Naive thymus-derived CD4-positive, alpha-beta T cell (primary cell): ENCODE results near the gene TM4SF4. TPM values are rescaled to one million over a fixed set of nuclear protein-coding genes. Genes with fewer than 3 reads are reported as not detected.

ENCODE experiments used
- ATAC-seq: fragments of 150-1000 bp; cut with Tn5 transposase; 2 replicates; pipeline ENCODE4 v1.10.0; 2021; ENCODE audit warnings: mild to moderate bottlenecking, moderate library complexity
- CTCF ChIA-PET: fragments of 350-600 bp; sonication (Branson Sonifier 250); formaldehyde crosslinking; loops from one replicate; lab custom pipeline; 2021; ENCODE audit warnings: antibody characterized with exemption; lab: Charles Lee
- POLR2A ChIA-PET: fragments of 350-600 bp; sonication (Branson Sonifier 250); formaldehyde crosslinking; loops from one replicate; lab custom pipeline; 2021; ENCODE audit warnings: antibody characterized with exemption, inconsistent platforms; lab: Charles Lee
- DNase-seq, 9 donors: peaks; one replicate each; pipeline versions ENCODE4 v3.0.0 to v3.0.0-alpha.2; 2020 to 2022; ENCODE audit warnings: mixed read lengths in 1 of 9
- H3K27ac ChIP-seq: one replicate; pipeline ENCODE4 v1.7.0; 2013; ENCODE audit warnings: mild to moderate bottlenecking, low read depth, low read length, moderate library complexity
- H3K27me3 ChIP-seq, 2 donors: one replicate each; pipeline ENCODE4 v1.7.0; 2013; ENCODE audit warnings: low read length in 2 of 2, mild to moderate bottlenecking in 2 of 2, moderate library complexity in 2 of 2; ENCODE audit not compliant: control insufficient read depth in 2 of 2, insufficient read depth in 2 of 2
- H3K36me3 ChIP-seq, 3 experiments: 1 replicate in 2 of 3; 2 replicates in 1 of 3; pipeline ENCODE4 v1.7.0; 2013; ENCODE audit warnings: low read length in 3 of 3, mild to moderate bottlenecking in 3 of 3, moderate library complexity in 1 of 3; ENCODE audit not compliant: insufficient read depth in 3 of 3, control insufficient read depth in 2 of 3
- H3K4me1 ChIP-seq, 2 donors: one replicate each; pipeline ENCODE4 v1.7.0; 2013; ENCODE audit warnings: low read length in 2 of 2, mild to moderate bottlenecking in 2 of 2, moderate library complexity in 1 of 2; ENCODE audit not compliant: control insufficient read depth in 2 of 2, insufficient read depth in 2 of 2
- H3K4me3 ChIP-seq: 2 replicates; pipeline ENCODE4 v1.7.0; 2013; ENCODE audit warnings: mild to moderate bottlenecking, low read length
- H3K9me3 ChIP-seq, 3 experiments: 1 replicate in 2 of 3; 2 replicates in 1 of 3; pipeline ENCODE4 v1.7.0; 2013; ENCODE audit warnings: low read length in 3 of 3; ENCODE audit not compliant: control insufficient read depth in 2 of 3
- H3K27ac Mint-ChIP-seq, 9 donors: one replicate each; pipeline ENCODE4 v1.8.0; 2020 to 2022; ENCODE audit warnings: mixed read lengths in 9 of 9, mild to moderate bottlenecking in 8 of 9, moderate library complexity in 5 of 9, inconsistent platforms in 2 of 9
- H3K27me3 Mint-ChIP-seq, 5 donors: one replicate each; pipeline ENCODE4 v1.8.0; 2021 to 2022; ENCODE audit warnings: mixed read lengths in 5 of 5, mild to moderate bottlenecking in 1 of 5
- H3K36me3 Mint-ChIP-seq, 5 donors: one replicate each; pipeline ENCODE4 v1.8.0; 2020 to 2022; ENCODE audit warnings: mixed read lengths in 5 of 5, mild to moderate bottlenecking in 3 of 5, inconsistent platforms in 1 of 5
- H3K4me1 Mint-ChIP-seq, 7 donors: one replicate each; pipeline ENCODE4 v1.8.0; 2020 to 2022; ENCODE audit warnings: mixed read lengths in 7 of 7, mild to moderate bottlenecking in 3 of 7, inconsistent platforms in 1 of 7
- H3K4me3 Mint-ChIP-seq, 10 donors: one replicate each; pipeline ENCODE4 v1.8.0; 2020 to 2022; ENCODE audit warnings: mild to moderate bottlenecking in 10 of 10, mixed read lengths in 10 of 10, moderate library complexity in 6 of 10, inconsistent platforms in 2 of 10
- H3K9me3 Mint-ChIP-seq, 11 donors: one replicate each; pipeline ENCODE4 v1.8.0; 2020 to 2022; ENCODE audit warnings: mixed read lengths in 11 of 11, mild to moderate bottlenecking in 4 of 11, inconsistent platforms in 1 of 11, moderate library complexity in 1 of 11
- intact Hi-C, 2 donors: fragments of 100-400 bp; cut with micrococcal nuclease; formaldehyde crosslinking; loops; one replicate each; pipeline ENCODE4 v1.15.1; 2023
- polyA plus RNA-seq, 2 donors: library from polyadenylated mRNA; unstranded; fragments of 300-500 nt; fragmentation: Illumina TruSeq; gene quantifications; one replicate each; pipeline ENCODE4 v1.2.3, GENCODE V29; 2021
- total RNA-seq, 6 experiments: library from RNA in 5 of 6; stranded (reverse) in 5 of 6; gene quantifications; 1 replicate in 5 of 6; 2 replicates in 1 of 6; pipeline ENCODE4 v1.2.3 and lab custom pipeline; 2021 to 2026

Gene TM4SF4
- total and polyA plus RNA-seq, 7 experiments from 2014 or later: not detected

DNA sequence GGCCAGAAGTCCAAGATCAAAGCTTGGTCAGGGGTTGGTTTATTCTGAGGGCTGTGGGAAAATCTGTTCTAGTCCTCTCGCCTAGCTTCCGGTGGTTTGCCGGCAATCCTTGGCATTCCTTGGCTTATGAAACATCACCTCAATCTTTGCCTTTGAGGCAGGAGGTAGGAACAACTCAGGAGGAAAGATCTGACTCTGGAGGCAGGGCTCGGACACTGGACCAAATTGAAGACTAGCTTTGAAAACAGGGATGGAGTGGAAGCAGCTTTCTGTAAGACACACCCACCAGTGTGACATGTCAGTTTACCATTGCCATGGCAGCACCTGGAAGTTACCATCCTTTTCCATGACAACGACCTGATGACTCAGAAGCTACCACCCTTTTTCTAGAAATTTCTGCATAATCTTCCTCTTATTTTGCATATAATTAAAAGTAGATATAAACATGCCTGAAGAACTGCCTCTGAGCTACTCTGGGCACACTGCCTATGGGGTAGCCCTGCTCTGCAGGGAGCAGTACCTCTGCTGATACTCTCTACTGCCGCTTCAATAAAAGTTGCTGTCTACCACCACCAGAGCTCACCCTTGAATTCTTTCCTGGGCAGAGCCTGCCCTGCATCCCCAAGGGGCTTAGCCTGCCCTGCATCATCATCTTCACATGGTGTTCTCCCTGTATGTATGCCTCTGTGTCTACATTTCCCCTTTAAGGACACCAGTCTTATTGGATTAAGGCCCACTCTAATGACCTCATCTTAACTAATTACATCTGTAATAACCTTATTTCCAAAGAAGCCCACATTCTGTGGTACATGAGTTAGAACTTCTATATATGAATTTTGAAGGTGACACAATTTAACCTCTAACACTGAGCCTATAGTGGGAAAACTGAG lies 38.3 kb upstream of the TM4SF4 start:
- no peaks in the 10 kb centered on the region for H3K27me3 ChIP-seq
- Mint-ChIP-seq H3K27ac (no peak overlapping the region), H3K4me1 (no peaks in the 10 kb centered on the region), H3K36me3 (no peaks in the 10 kb centered on the region), H3K27me3 (peaks cover 0 to 34% (median 9%) of the 10 kb centered on the region in 5 donors), H3K9me3 (peaks cover 0 to 6% (median 0%) of the 10 kb centered on the region in 11 donors), H3K4me3 (no peak overlapping the region)
- ATAC-seq (no peak), DNase-seq (no peak)
- intact Hi-C loops: no loop called here
- ChIA-PET CTCF (no interaction called here), POLR2A (no interaction called here)
- H3K4me3 ChIP-seq: no peak overlapping the region
- H3K27ac ChIP-seq: no peak overlapping the region
- no peaks in the 10 kb centered on the region for H3K9me3 ChIP-seq
- no peaks in the 10 kb centered on the region for H3K36me3 ChIP-seq
- H3K4me1 ChIP-seq: no peaks in the 10 kb centered on the region

DNA sequence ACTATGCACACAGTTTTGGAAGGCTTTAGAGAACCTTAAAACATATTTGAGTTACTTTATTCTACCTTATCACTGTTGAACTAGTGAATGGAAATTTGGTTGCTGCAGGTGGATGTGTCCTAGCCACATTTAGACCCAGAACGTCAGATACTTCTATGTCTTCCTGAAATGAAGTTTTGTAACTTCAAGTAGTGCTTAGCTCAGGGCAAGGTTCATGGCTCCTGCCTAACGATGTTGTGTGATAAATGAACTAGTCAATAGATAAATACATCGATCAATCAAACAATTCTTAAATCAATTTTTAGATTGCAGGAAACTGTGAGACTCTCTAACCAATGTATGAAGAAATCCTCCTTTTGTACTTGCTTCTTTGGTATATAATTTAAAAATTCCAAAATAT lies 37.2 kb upstream of the TM4SF4 start:
- POLR2A ChIA-PET: no interaction called here
- H3K27ac Mint-ChIP-seq: no peak overlapping the region

GRCh38 chr3:149437710-149438109 lies 36.8 kb upstream of the TM4SF4 start:
- DNase-seq: no peak
- intact Hi-C loops: no loop called here
- Histone ChIP-seq H3K36me3 (no peaks in the 10 kb centered on the region), H3K27me3 (no peaks in the 10 kb centered on the region), H3K27ac (no peak overlapping the region), H3K4me3 (no peak overlapping the region), H3K4me1 (no peaks in the 10 kb centered on the region), H3K9me3 (no peaks in the 10 kb centered on the region)
- peaks cover 0 to 37% (median 20%) of the 10 kb centered on the region in 5 donors for H3K27me3 Mint-ChIP-seq
- H3K4me3 Mint-ChIP-seq: no peak overlapping the region
- no peaks in the 10 kb centered on the region for H3K36me3 Mint-ChIP-seq
- ATAC-seq: no peak
- ChIA-PET CTCF (no interaction called here), POLR2A (no interaction called here)
- H3K4me1 Mint-ChIP-seq: no peaks in the 10 kb centered on the region
- H3K9me3 Mint-ChIP-seq: peaks cover 0 to 6% (median 0%) of the 10 kb centered on the region in 11 donors
- H3K27ac Mint-ChIP-seq: no peak overlapping the region

More for the DNA sequence above, 37.2 kb upstream of the TM4SF4 start:
- Histone ChIP-seq H3K36me3 (no peaks in the 10 kb centered on the region), H3K27me3 (no peaks in the 10 kb centered on the region), H3K4me3 (no peak overlapping the region), H3K4me1 (no peaks in the 10 kb centered on the region), H3K9me3 (no peaks in the 10 kb centered on the region), H3K27ac (no peak overlapping the region)
- no peak for DNase-seq
- Mint-ChIP-seq H3K27me3 (peaks cover 0 to 33% (median 16%) of the 10 kb centered on the region in 5 donors), H3K36me3 (no peaks in the 10 kb centered on the region), H3K9me3 (peaks cover 0 to 6% (median 0%) of the 10 kb centered on the region in 11 donors), H3K4me3 (no peak overlapping the region), H3K4me1 (no peaks in the 10 kb centered on the region)
- ATAC-seq: no peak
- CTCF ChIA-PET: no interaction called here
- intact Hi-C loops: no loop called here

- H3K27ac ChIP-seq: no peak overlapping the region
- no peak overlapping the region for H3K27ac Mint-ChIP-seq
- H3K4me1 ChIP-seq: no peaks in the 10 kb centered on the region
- H3K36me3 ChIP-seq: no peaks in the 10 kb centered on the region
- intact Hi-C loops: no loop called here
- ATAC-seq: no peak
- H3K27me3 ChIP-seq: no peaks in the 10 kb centered on the region
- H3K9me3 Mint-ChIP-seq: peaks cover 0 to 7% (median 0%) of the 10 kb centered on the region in 11 donors
- H3K4me3 ChIP-seq: no peak overlapping the region
- ChIA-PET CTCF (no interaction called here), POLR2A (no interaction called here)
- no peaks in the 10 kb centered on the region for H3K9me3 ChIP-seq
- peaks cover 0 to 29% (median 15%) of the 10 kb centered on the region in 5 donors for H3K27me3 Mint-ChIP-seq
- no peaks in the 10 kb centered on the region for H3K4me1 Mint-ChIP-seq
- no peak for DNase-seq
- no peaks in the 10 kb centered on the region for H3K36me3 Mint-ChIP-seq
- H3K4me3 Mint-ChIP-seq: no peak overlapping the region
Measured at GRCh38 chr3:149438981-149439380, 35.5 kb upstream of the TM4SF4 start.

- no peaks in the 10 kb centered on the region for H3K36me3 Mint-ChIP-seq
- no peaks in the 10 kb centered on the region for H3K4me1 Mint-ChIP-seq
- H3K9me3 Mint-ChIP-seq: peaks cover 0 to 7% (median 0%) of the 10 kb centered on the region in 11 donors
- Histone ChIP-seq H3K27ac (no peak overlapping the region), H3K4me3 (no peak overlapping the region), H3K27me3 (no peaks in the 10 kb centered on the region), H3K9me3 (no peaks in the 10 kb centered on the region), H3K36me3 (no peaks in the 10 kb centered on the region), H3K4me1 (no peaks in the 10 kb centered on the region)
- ATAC-seq (no peak), DNase-seq (no peak)
- ChIA-PET POLR2A (no interaction called here), CTCF (no interaction called here)
- H3K27ac Mint-ChIP-seq: no peak overlapping the region
- no peak overlapping the region for H3K4me3 Mint-ChIP-seq
- intact Hi-C loops: no loop called here
- peaks cover 0 to 19% (median 12%) of the 10 kb centered on the region in 5 donors for H3K27me3 Mint-ChIP-seq
Measured at GRCh38 chr3:149441642-149442041, 32.9 kb upstream of the TM4SF4 start.

GRCh38 chr3:149442043-149442442 lies 32.5 kb upstream of the TM4SF4 start:
- ATAC-seq: no peak
- Histone ChIP-seq H3K36me3 (no peaks in the 10 kb centered on the region), H3K9me3 (no peaks in the 10 kb centered on the region), H3K4me3 (no peak overlapping the region), H3K4me1 (no peaks in the 10 kb centered on the region), H3K27ac (no peak overlapping the region), H3K27me3 (no peaks in the 10 kb centered on the region)
- POLR2A ChIA-PET: no interaction called here
- H3K27ac Mint-ChIP-seq: no peak overlapping the region
- H3K4me3 Mint-ChIP-seq: no peak overlapping the region
- DNase-seq: no peak
- peaks cover 0 to 7% (median 0%) of the 10 kb centered on the region in 11 donors for H3K9me3 Mint-ChIP-seq
- CTCF ChIA-PET: no interaction called here
- no peaks in the 10 kb centered on the region for H3K36me3 Mint-ChIP-seq
- H3K27me3 Mint-ChIP-seq: peaks cover 0 to 19% (median 11%) of the 10 kb centered on the region in 5 donors
- intact Hi-C loops: no loop called here
- no peaks in the 10 kb centered on the region for H3K4me1 Mint-ChIP-seq
